Effector memory CD4-positive, alpha-beta T cell (primary cell): ENCODE results near the gene PLCL1.

Source experiments
- DNase-seq, 3 donors: peaks; one replicate each; pipeline ENCODE4 v3.0.0-alpha.2; 2020
- H3K27ac ChIP-seq: 2 replicates; pipeline ENCODE4 v1.7.0; 2013; ENCODE audit warnings: mild to moderate bottlenecking, low read length, moderate library complexity; ENCODE audit not compliant: insufficient read depth, poor library complexity, severe bottlenecking
- H3K27me3 ChIP-seq: replicated peaks from 2 replicates; pipeline ENCODE4 v1.7.0; 2013; ENCODE audit warnings: mild to moderate bottlenecking, low read length; ENCODE audit not compliant: insufficient read depth, control insufficient read depth, poor library complexity, severe bottlenecking
- H3K36me3 ChIP-seq: 2 replicates; pipeline ENCODE4 v1.7.0; 2013; ENCODE audit warnings: mild to moderate bottlenecking, low read length, moderate library complexity; ENCODE audit not compliant: control insufficient read depth, insufficient read depth
- H3K4me1 ChIP-seq: 2 replicates; pipeline ENCODE4 v1.7.0; 2013; ENCODE audit warnings: low read length, mild to moderate bottlenecking; ENCODE audit not compliant: control insufficient read depth, insufficient read depth, poor library complexity, severe bottlenecking
- H3K4me3 ChIP-seq: 2 replicates; pipeline ENCODE4 v1.7.0; 2013; ENCODE audit warnings: low read length, low read depth, mild to moderate bottlenecking; ENCODE audit not compliant: insufficient read depth, poor library complexity, severe bottlenecking
- H3K9me3 ChIP-seq: 2 replicates; pipeline ENCODE4 v1.7.0; 2013; ENCODE audit warnings: mild to moderate bottlenecking, low read length, moderate library complexity; ENCODE audit not compliant: control insufficient read depth

PLCL1 gene

GRCh38 chr2:198033626-198034025 lies 229.2 kb downstream of the PLCL1 start:
- DNase-seq, result no peak
- Histone ChIP-seq H3K4me1 (peaks cover 6% of the 10 kb centered on the region), H3K27ac (no peak overlapping the region), H3K27me3 (no peaks in the 10 kb centered on the region), H3K4me3 (no peak overlapping the region), H3K36me3 (no peaks in the 10 kb centered on the region), H3K9me3 (no peaks in the 10 kb centered on the region)

GRCh38 chr2:198036029-198036879 lies 231.9 kb downstream of the PLCL1 start:
- no peak overlapping the region for H3K27ac ChIP-seq
- no peaks in the 10 kb centered on the region for H3K9me3 ChIP-seq
- H3K4me1 ChIP-seq, result peaks cover 6% of the 10 kb centered on the region
- no peak overlapping the region for H3K4me3 ChIP-seq
- no peaks in the 10 kb centered on the region for H3K27me3 ChIP-seq
- no peaks in the 10 kb centered on the region for H3K36me3 ChIP-seq
- DNase-seq, result no peak

- H3K9me3 ChIP-seq, result no peaks in the 10 kb centered on the region
- no peaks in the 10 kb centered on the region for H3K27me3 ChIP-seq
- no peak overlapping the region for H3K4me3 ChIP-seq
- H3K27ac ChIP-seq, result no peak overlapping the region
- no peaks in the 10 kb centered on the region for H3K36me3 ChIP-seq
- DNase-seq, result no peak
- H3K4me1 ChIP-seq, result peaks cover 7% of the 10 kb centered on the region
Measured at GRCh38 chr2:198040835-198041234, 236.4 kb downstream of the PLCL1 start.

GRCh38 chr2:198042189-198042588 lies 237.8 kb downstream of the PLCL1 start:
- Histone ChIP-seq H3K9me3 (no peaks in the 10 kb centered on the region), H3K27me3 (no peaks in the 10 kb centered on the region), H3K36me3 (no peaks in the 10 kb centered on the region), H3K27ac (no peak overlapping the region), H3K4me3 (no peak overlapping the region), H3K4me1 (peaks cover 7% of the 10 kb centered on the region)
- no peak for DNase-seq

GRCh38 chr2:198044777-198045176 lies 240.4 kb downstream of the PLCL1 start:
- no peaks in the 10 kb centered on the region for H3K36me3 ChIP-seq
- H3K4me1 ChIP-seq, result peaks cover 7% of the 10 kb centered on the region
- no peak overlapping the region for H3K27ac ChIP-seq
- H3K9me3 ChIP-seq, result no peaks in the 10 kb centered on the region
- no peak for DNase-seq
- no peaks in the 10 kb centered on the region for H3K27me3 ChIP-seq
- no peak overlapping the region for H3K4me3 ChIP-seq

GRCh38 chr2:198045227-198045626 lies 240.8 kb downstream of the PLCL1 start:
- no peak for DNase-seq
- no peak overlapping the region for H3K27ac ChIP-seq
- H3K36me3 ChIP-seq, result no peaks in the 10 kb centered on the region
- H3K4me1 ChIP-seq, result peaks cover 7% of the 10 kb centered on the region
- H3K9me3 ChIP-seq, result no peaks in the 10 kb centered on the region
- H3K4me3 ChIP-seq, result no peak overlapping the region
- H3K27me3 ChIP-seq, result no peaks in the 10 kb centered on the region

GRCh38 chr2:198052741-198053140 lies 248.3 kb downstream of the PLCL1 start:
- H3K9me3 ChIP-seq, result no peaks in the 10 kb centered on the region
- H3K36me3 ChIP-seq, result no peaks in the 10 kb centered on the region
- no peaks in the 10 kb centered on the region for H3K4me1 ChIP-seq
- H3K27me3 ChIP-seq, result no peaks in the 10 kb centered on the region
- H3K4me3 ChIP-seq, result no peak overlapping the region
- DNase-seq, result no peak
- no peak overlapping the region for H3K27ac ChIP-seq

GRCh38 chr2:198053148-198053547 lies 248.8 kb downstream of the PLCL1 start:
- H3K27me3 ChIP-seq, result no peaks in the 10 kb centered on the region
- H3K4me1 ChIP-seq, result no peaks in the 10 kb centered on the region
- H3K4me3 ChIP-seq, result no peak overlapping the region
- no peak overlapping the region for H3K27ac ChIP-seq
- no peaks in the 10 kb centered on the region for H3K36me3 ChIP-seq
- DNase-seq, result no peak
- H3K9me3 ChIP-seq, result no peaks in the 10 kb centered on the region

GRCh38 chr2:198053776-198054175 lies 249.4 kb downstream of the PLCL1 start:
- no peaks in the 10 kb centered on the region for H3K27me3 ChIP-seq
- H3K4me3 ChIP-seq, result no peak overlapping the region
- H3K4me1 ChIP-seq, result no peaks in the 10 kb centered on the region
- H3K9me3 ChIP-seq, result no peaks in the 10 kb centered on the region
- H3K36me3 ChIP-seq, result no peaks in the 10 kb centered on the region
- no peak overlapping the region for H3K27ac ChIP-seq
- DNase-seq, result no peak

- Histone ChIP-seq H3K9me3 (no peaks in the 10 kb centered on the region), H3K27ac (no peak overlapping the region), H3K27me3 (no peaks in the 10 kb centered on the region), H3K4me1 (no peaks in the 10 kb centered on the region), H3K36me3 (no peaks in the 10 kb centered on the region), H3K4me3 (no peak overlapping the region)
- DNase-seq, result peak in 2 of 3 donors; percentile 3 to 9
Measured at GRCh38 chr2:198054299-198054698, 249.9 kb downstream of the PLCL1 start.
